ENCODE results near the gene UPF2.

UPF2 gene

GRCh38 chr10:11959966-11960365 lies 82.6 kb downstream of the UPF2 start:
- no peak for FAIRE-seq

GRCh38 chr10:11958956-11959355 lies 83.7 kb downstream of the UPF2 start:
- FAIRE-seq: no peak

GRCh38 chr10:11951695-11952094 lies 90.9 kb downstream of the UPF2 start:
- no peak for FAIRE-seq

GRCh38 chr10:11950325-11951018 lies 92.1 kb downstream of the UPF2 start:
- FAIRE-seq: no peak

GRCh38 chr10:11949152-11949551 lies 93.5 kb downstream of the UPF2 start:
- no peak for FAIRE-seq

GRCh38 chr10:11946652-11947051 lies 96.0 kb downstream of the UPF2 start:
- FAIRE-seq: no peak

- no peak for FAIRE-seq
These were observed 106.0 kb downstream of the UPF2 start for GRCh38 chr10:11936389-11937152.

- FAIRE-seq: no peak
These were observed 108.3 kb downstream of the UPF2 start for GRCh38 chr10:11934262-11934661.

- FAIRE-seq: no peak
These were observed 108.9 kb downstream of the UPF2 start for GRCh38 chr10:11933577-11934223.

GRCh38 chr10:11931038-11931437 lies 111.6 kb downstream of the UPF2 start:
- no peak for FAIRE-seq

- FAIRE-seq: no peak
These were observed 112.2 kb downstream of the UPF2 start for GRCh38 chr10:11930312-11930978.

GRCh38 chr10:11927746-11928145 lies 114.9 kb downstream of the UPF2 start:
- no peak for FAIRE-seq

- no peak for FAIRE-seq
These were observed 120.7 kb downstream of the UPF2 start for GRCh38 chr10:11921800-11922392.

- FAIRE-seq: no peak
These were observed 123.3 kb downstream of the UPF2 start for GRCh38 chr10:11919271-11919670.

- no peak for FAIRE-seq
These were observed 124.2 kb downstream of the UPF2 start for GRCh38 chr10:11918384-11918783.

GRCh38 chr10:11913079-11913641 lies 129.4 kb downstream of the UPF2 start:
- no peak for FAIRE-seq

- FAIRE-seq: no peak
These were observed 132.5 kb downstream of the UPF2 start for GRCh38 chr10:11910102-11910501.

- FAIRE-seq: no peak
These were observed 133.0 kb downstream of the UPF2 start for GRCh38 chr10:11909618-11910017.

- no peak for FAIRE-seq
These were observed 133.6 kb downstream of the UPF2 start for GRCh38 chr10:11908991-11909390.

GRCh38 chr10:11908536-11908935 lies 134.1 kb downstream of the UPF2 start:
- no peak for FAIRE-seq

- FAIRE-seq: no peak
These were observed 134.7 kb downstream of the UPF2 start for GRCh38 chr10:11907914-11908313.

- no peak for FAIRE-seq
These were observed 135.9 kb downstream of the UPF2 start for GRCh38 chr10:11906714-11907113.

GRCh38 chr10:11902646-11903045 lies 140.0 kb downstream of the UPF2 start:
- FAIRE-seq: no peak
